Ectodermal cell (in vitro differentiated cells): ENCODE measurements around the gene CLDN24.

Experiments
- H3K27ac ChIP-seq: 2 replicates; pipeline ENCODE4 v1.7.0; 2013; ENCODE audit warnings: mild to moderate bottlenecking, low read depth, low read length; ENCODE audit not compliant: insufficient read depth, poor library complexity, severe bottlenecking
- H3K27me3 ChIP-seq: 2 replicates; pipeline ENCODE4 v1.7.0; 2013; ENCODE audit warnings: mild to moderate bottlenecking, low read length; ENCODE audit not compliant: insufficient read depth, control insufficient read depth, poor library complexity, severe bottlenecking
- H3K36me3 ChIP-seq: one replicate; pipeline ENCODE4 v1.7.0; 2013; ENCODE audit warnings: low read length; ENCODE audit not compliant: control insufficient read depth, insufficient read depth
- H3K4me1 ChIP-seq: one replicate; pipeline ENCODE4 v1.7.0; 2013; ENCODE audit warnings: low read length; ENCODE audit not compliant: control insufficient read depth, insufficient read depth
- H3K4me3 ChIP-seq: 2 replicates; pipeline ENCODE4 v1.7.0; 2013; ENCODE audit warnings: low read depth, low read length, control low read depth; ENCODE audit not compliant: insufficient read depth
- H3K9me3 ChIP-seq: 2 replicates; pipeline ENCODE4 v1.7.0; 2013; ENCODE audit warnings: mild to moderate bottlenecking, low read length, moderate library complexity; ENCODE audit not compliant: control insufficient read depth
- WGBS, 2 experiments: methylation state at CpG; one replicate each; pipeline ENCODE4 v1.1.7; 2013; ENCODE audit warnings: missing lambda C conversion rate in 2 of 2; 5-methylcytosine and 5-hydroxymethylcytosine counted together

CLDN24 gene

DNA sequence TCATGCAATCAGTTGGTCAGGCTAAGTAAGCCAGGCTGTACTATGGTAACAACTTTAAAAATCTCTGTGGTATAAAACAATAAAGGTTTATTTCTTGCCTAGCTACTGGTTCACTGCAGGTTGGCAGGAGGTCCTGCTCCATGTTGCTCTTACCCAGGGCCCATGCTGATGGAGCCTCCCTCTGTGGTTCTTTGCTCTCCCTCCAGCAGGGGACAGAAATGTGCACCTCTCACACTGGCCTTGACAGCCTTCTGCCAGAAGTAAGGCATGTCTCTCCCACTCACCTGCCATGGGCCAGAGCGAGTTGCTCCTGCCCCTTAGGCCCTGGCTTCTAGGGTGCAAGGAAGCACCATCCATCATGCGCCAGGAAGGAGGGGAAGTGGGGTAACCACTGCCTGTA is 33.3 kb downstream of the CLDN24 start:
- Histone ChIP-seq H3K36me3 (peaks cover 28% of the 10 kb centered on the region), H3K27me3 (no peaks in the 10 kb centered on the region), H3K4me1 (no peaks in the 10 kb centered on the region), H3K9me3 (no peaks in the 10 kb centered on the region), H3K27ac (no peak overlapping the region), H3K4me3 (no peak overlapping the region)
- WGBS, 2 experiments = 94 to 95% methylated on average over 2 of the region's 2 CpGs

DNA sequence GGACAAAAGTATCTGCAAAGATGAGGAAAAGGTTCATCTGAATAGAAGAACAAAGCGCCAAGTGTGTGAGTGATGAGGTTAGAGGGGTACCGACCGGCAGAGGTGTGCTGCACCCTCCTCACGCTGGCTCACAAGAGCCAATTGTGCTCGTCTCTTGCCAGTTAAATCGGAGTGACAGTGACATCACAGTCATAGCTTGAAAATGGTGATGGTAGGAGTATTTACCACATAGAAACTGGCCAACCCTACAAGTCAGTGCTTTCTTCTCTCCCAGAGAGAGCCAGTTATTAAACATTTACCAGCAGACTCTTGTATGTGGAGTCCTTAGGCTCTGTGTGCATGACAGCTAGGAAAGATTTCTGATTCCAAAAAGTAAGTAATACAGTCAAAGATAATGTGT is 34.5 kb downstream of the CLDN24 start:
- no peak overlapping the region for H3K27ac ChIP-seq
- no peaks in the 10 kb centered on the region for H3K27me3 ChIP-seq
- no peak overlapping the region for H3K4me3 ChIP-seq
- no peaks in the 10 kb centered on the region for H3K4me1 ChIP-seq
- peaks cover 28% of the 10 kb centered on the region for H3K36me3 ChIP-seq
- WGBS, 2 experiments = 94 to 95% methylated on average over 5 to 6 of the region's 6 CpGs
- H3K9me3 ChIP-seq = no peaks in the 10 kb centered on the region

DNA sequence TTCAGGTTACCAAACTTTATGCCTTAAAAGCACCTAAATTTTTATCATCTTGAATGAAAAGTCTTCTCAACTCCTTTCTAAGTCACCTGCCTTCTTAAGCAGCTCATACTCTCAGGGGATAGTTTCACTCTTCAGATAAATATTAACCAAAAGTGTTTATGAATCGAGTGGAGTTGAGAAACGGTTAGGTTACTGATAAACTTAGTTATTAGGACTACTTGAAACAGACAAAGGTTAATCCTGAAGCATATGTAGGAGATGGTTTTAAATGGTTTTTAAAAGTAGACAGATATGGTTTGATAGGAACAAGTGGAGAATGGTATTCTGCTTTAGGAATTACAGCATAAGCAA is 34.9 kb downstream of the CLDN24 start:
- H3K4me1 ChIP-seq = no peaks in the 10 kb centered on the region
- no peak overlapping the region for H3K4me3 ChIP-seq
- peaks cover 28% of the 10 kb centered on the region for H3K36me3 ChIP-seq
- no peaks in the 10 kb centered on the region for H3K27me3 ChIP-seq
- 95 to 98% methylated on average over 2 of the region's 2 CpGs for WGBS, 2 experiments
- no peak overlapping the region for H3K27ac ChIP-seq
- no peaks in the 10 kb centered on the region for H3K9me3 ChIP-seq

DNA sequence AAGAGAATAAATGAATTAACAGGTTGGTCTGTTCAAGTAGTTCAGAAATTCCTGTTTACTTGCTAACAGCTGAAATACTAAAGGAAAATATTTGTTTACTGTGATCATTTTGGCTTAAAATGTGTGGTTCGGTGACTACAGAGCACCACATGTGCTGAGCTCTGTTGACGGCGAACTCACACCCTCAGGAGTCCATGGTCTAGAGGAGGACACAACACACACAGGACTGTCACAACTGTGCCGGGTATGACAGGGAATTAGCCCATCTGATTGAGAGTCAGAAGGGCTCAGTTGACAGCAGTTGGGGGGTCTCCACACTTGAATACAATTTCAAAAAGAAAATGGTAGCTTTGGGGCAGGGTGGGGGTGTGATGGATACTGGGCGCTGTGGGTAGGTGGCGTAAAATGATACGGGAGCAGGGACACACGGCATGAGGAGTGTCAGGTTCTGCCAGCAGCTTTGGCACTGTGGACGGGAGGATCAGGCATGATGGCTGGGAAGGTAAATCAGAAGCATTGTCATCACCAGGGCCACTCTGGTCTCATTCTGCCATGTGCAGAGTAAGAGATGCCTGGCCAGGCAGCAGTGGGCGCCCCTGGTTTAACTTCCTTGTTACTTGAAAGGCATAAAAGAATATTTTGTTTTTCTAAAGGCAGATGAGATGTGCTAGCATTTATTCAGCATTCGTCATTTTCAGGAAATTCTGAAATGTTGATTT is 35.5 kb downstream of the CLDN24 start:
- no peaks in the 10 kb centered on the region for H3K9me3 ChIP-seq
- H3K4me1 ChIP-seq = no peaks in the 10 kb centered on the region
- no peaks in the 10 kb centered on the region for H3K27me3 ChIP-seq
- peaks cover 28% of the 10 kb centered on the region for H3K36me3 ChIP-seq
- H3K27ac ChIP-seq = no peak overlapping the region
- no peak overlapping the region for H3K4me3 ChIP-seq
- WGBS, 2 experiments = 97% methylated on average over 11 of the region's 11 CpGs

DNA sequence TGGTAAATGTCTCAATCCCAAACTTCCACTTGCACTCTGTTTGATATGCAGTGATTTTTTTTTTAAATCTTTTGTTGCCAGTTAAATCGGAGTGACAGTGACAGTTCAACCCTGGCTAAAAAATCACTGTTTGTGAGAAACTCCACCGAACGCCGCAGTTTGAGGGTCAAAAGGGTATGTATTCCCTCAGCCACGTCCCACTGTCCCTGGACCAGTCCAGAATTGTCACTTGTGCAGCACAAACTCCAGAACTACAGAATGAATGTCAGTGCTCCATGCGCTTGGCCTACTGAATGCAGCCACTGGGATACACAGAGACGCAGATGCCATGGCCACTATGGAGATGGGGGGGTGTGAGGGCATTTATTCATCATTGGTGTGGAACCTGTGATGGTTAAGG is 36.3 kb downstream of the CLDN24 start:
- Histone ChIP-seq H3K27ac (no peak overlapping the region), H3K4me1 (no peaks in the 10 kb centered on the region), H3K9me3 (no peaks in the 10 kb centered on the region), H3K27me3 (no peaks in the 10 kb centered on the region), H3K4me3 (no peak overlapping the region), H3K36me3 (peaks cover 28% of the 10 kb centered on the region)
- 96% methylated on average over 7 of the region's 7 CpGs for WGBS, 2 experiments

DNA sequence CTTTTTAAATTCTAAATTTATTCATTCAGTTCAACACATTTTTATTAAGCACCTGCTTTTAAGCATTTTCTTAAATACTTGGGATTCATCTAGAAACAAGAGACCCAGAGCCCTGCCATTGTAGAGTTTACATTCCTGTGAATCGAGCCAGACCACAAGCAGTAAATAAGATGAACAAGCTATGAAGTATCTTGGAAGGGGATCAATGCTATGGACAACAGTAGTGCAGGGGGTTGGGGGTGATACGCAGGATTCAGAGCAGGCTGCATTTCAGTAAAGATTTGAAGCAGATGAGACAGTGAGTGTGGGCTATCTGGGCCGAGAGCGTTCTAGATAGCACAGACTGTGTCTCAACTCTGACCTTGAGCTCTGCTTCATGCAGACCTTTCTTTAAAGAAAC is 37.3 kb downstream of the CLDN24 start:
- Histone ChIP-seq H3K27ac (no peak overlapping the region), H3K4me3 (no peak overlapping the region), H3K9me3 (no peaks in the 10 kb centered on the region), H3K27me3 (no peaks in the 10 kb centered on the region), H3K4me1 (no peaks in the 10 kb centered on the region), H3K36me3 (peaks cover 28% of the 10 kb centered on the region)
- WGBS, 2 experiments = 96 to 99% methylated on average over 4 of the region's 4 CpGs

DNA sequence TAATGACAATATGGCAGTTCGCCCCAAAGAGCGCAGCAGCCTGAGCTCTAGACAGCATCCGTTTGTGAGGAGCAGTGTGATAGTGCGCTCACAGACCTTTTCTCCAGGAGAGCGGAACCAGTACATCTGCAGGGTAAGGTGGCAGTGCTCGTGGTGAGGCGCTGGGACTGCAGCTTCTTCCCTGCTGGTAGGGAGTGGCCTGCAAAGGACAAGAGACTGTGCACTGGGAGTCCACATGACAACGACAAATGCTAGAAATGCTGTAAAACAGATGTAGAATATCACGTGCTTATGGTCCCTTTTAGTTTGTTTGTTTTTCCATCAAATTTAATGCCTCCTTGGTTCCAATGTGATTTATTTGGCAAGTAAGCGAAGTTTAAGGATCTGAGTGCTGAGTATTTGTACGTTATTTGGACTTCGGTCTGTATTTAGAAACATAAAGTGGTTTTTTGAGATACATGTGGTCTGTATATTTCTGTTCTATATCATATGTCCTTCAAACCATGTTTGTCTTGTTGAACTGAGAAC is 37.9 kb downstream of the CLDN24 start:
- no peaks in the 10 kb centered on the region for H3K4me1 ChIP-seq
- H3K27ac ChIP-seq = no peak overlapping the region
- WGBS, 2 experiments = 94 to 95% methylated on average over 12 of the region's 12 CpGs
- no peaks in the 10 kb centered on the region for H3K27me3 ChIP-seq
- no peak overlapping the region for H3K4me3 ChIP-seq
- H3K9me3 ChIP-seq = no peaks in the 10 kb centered on the region
- peaks cover 23% of the 10 kb centered on the region for H3K36me3 ChIP-seq

DNA sequence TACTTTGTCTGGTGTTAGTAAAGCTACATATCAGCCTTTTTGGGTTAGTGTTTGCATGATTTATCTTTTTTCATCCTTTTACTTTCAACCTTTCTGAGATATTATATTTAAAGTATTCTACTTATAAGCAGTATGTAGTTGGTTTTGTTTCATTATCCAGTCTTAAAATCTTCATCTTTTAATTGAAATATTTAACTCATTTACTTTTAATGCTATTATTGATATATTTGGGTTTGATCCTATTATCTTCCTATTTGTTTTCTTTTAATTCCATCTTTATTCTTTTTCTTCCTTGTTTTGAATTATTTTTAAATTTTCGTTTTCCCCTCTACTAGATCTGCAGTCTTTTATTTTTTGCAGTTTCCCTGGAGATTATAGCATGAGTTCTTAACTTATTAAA is 46.1 kb downstream of the CLDN24 start:
- WGBS, 2 experiments = 20 to 60% methylated on average over 1 of the region's 1 CpG
- Histone ChIP-seq H3K27me3 (no peaks in the 10 kb centered on the region), H3K27ac (no peak overlapping the region), H3K4me3 (no peak overlapping the region), H3K4me1 (no peaks in the 10 kb centered on the region), H3K36me3 (peaks cover 22% of the 10 kb centered on the region), H3K9me3 (peaks cover 4% of the 10 kb centered on the region)

DNA sequence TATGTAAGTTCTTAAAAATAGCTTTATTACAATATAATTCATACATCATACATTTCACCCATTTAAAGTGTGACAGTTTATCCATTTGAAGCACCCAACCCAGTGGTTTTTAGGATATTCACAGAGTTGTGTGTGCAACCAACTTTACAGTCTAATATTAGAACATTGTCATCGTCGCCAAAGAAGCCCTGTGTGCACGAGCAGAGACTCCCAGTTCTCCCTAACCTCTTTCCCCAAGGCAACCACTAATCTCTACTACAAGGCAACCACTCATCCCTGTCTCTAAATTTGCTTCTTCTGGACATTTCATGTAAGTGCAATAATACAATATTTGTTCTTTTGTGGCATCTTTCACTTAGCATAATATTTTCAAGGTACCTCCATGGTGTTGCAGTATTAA is 49.8 kb downstream of the CLDN24 start:
- no peaks in the 10 kb centered on the region for H3K27me3 ChIP-seq
- no peak overlapping the region for H3K27ac ChIP-seq
- no peak overlapping the region for H3K4me3 ChIP-seq
- peaks cover 24% of the 10 kb centered on the region for H3K36me3 ChIP-seq
- no peaks in the 10 kb centered on the region for H3K4me1 ChIP-seq
- 78 to 82% methylated on average over 3 of the region's 3 CpGs for WGBS, 2 experiments
- peaks cover 4% of the 10 kb centered on the region for H3K9me3 ChIP-seq
